K562 (cell line): Measurements from ENCODE around the gene TNPO2. TPM values are rescaled to one million over a fixed set of nuclear protein-coding genes. Genes with fewer than 3 reads are reported as not detected.

Source experiments
- CBX3 ChIP-seq, 2 experiments: IDR thresholded peaks; 1 replicate in 1 of 2; 2 replicates in 1 of 2; pipeline ENCODE4 v1.6.1; 2012; ENCODE audit warnings: inconsistent platforms in 2 of 2, low read length in 2 of 2, borderline replicate concordance in 1 of 2, control low read depth in 1 of 2
- CREM ChIP-seq: IDR thresholded peaks from 2 replicates; pipeline ENCODE4 v1.6.1; 2014; ENCODE audit warnings: antibody characterized with exemption, low read depth
- PHB ChIP-seq: fragments of 250-450 bp; sonication (Bioruptor Pico); IDR thresholded peaks from 2 replicates; pipeline ENCODE4 v1.5.0; 2021
- PHF8 ChIP-seq: fragments of 200-600 bp; sonication (generic); IDR thresholded peaks from 2 replicates; pipeline ENCODE4 v1.6.1; 2012; ENCODE audit warnings: mixed run types, mild to moderate bottlenecking, inconsistent platforms, low read length, moderate library complexity, borderline replicate concordance
- PPARD ChIP-seq: fragments of 250-450 bp; sonication (Bioruptor Pico); IDR thresholded peaks from 2 replicates; pipeline ENCODE4 v1.8.0; 2022; ENCODE audit warnings: inconsistent platforms, mild to moderate bottlenecking, moderate library complexity
- RFX7 ChIP-seq: fragments of 250-450 bp; sonication (Bioruptor Pico); IDR thresholded peaks from 2 replicates; pipeline ENCODE4 v1.5.1; 2021; ENCODE audit warnings: mild to moderate bottlenecking
- SIN3A ChIP-seq, 2 experiments: fragments of 150-350 bp in 1 of 2; IDR thresholded peaks; 2 replicates each; pipeline ENCODE4 v1.6.1; 2011 to 2016; ENCODE audit warnings: borderline replicate concordance in 2 of 2, low read depth in 2 of 2, low read length in 2 of 2, mild to moderate bottlenecking in 2 of 2, moderate library complexity in 2 of 2; ENCODE audit not compliant: control insufficient read depth in 1 of 2
- STAT5A ChIP-seq: IDR thresholded peaks from 2 replicates; pipeline ENCODE4 v1.6.1; 2012; ENCODE audit warnings: low read length, inconsistent platforms, borderline replicate concordance
- ZEB2 ChIP-seq: fragments of 450-650 bp; IDR thresholded peaks from 2 replicates; pipeline ENCODE4 v1.6.1; 2016
- ZNF23 ChIP-seq: fragments of 250-450 bp; sonication (Bioruptor Pico); IDR thresholded peaks from 2 replicates; pipeline ENCODE4 v1.4.0; 2020; ENCODE audit warnings: mild to moderate bottlenecking
- ZNF41 ChIP-seq: fragments of 250-450 bp; sonication (Bioruptor Pico); conservative IDR thresholded peaks from 2 replicates; pipeline ENCODE4 v1.4.0; 2020; ENCODE audit warnings: mild to moderate bottlenecking
- ZNF57 ChIP-seq: fragments of 450-650 bp; formaldehyde crosslinking; IDR thresholded peaks from 2 replicates; pipeline ENCODE4 v1.4.0; 2020; ENCODE audit warnings: mild to moderate bottlenecking, moderate library complexity
- ZNF77 ChIP-seq: fragments of 250-450 bp; sonication (Bioruptor Pico); IDR thresholded peaks from 2 replicates; pipeline ENCODE4 v1.5.0; 2020
- polyA plus RNA-seq, 8 experiments: library from polyadenylated mRNA; depleted of rRNA in 4 of 8; stranded (reverse) in 5 of 8; unstranded in 3 of 8; fragments of >200 nt; fragmentation: Nextera tagmentation in 2 of 8; fragmentation: Illumina TruSeq in 1 of 8; extraction: Ambion mirVana in 2 of 8; extraction: Trizol in 1 of 8; gene quantifications; 2 replicates each; pipeline versions ENCODE4 v1.2.1 to v1.2.3, GENCODE V29; 2011 to 2014; ENCODE audit warnings: inconsistent platforms in 1 of 8, missing spikeins in 1 of 8
- total RNA-seq, 7 experiments: library from RNA; depleted of rRNA in 6 of 7; stranded (reverse); fragments of >200 nt in 6 of 7; fragmentation: Illumina TruSeq in 2 of 7; extraction: Trizol in 2 of 7; gene quantifications; 2 replicates each; pipeline versions ENCODE4 v1.2.1 to v1.2.3, GENCODE V29; 2011 to 2021; ENCODE audit warnings: low replicate concordance in 1 of 7
- TF ChIP-seq, protein P1 (sequence below): sonication (generic); formaldehyde crosslinking; IDR thresholded peaks from 2 replicates; pipeline ENCODE4 v1.9.0; 2022; ENCODE audit warnings: mild to moderate bottlenecking, missing genetic modification reagents
- TF ChIP-seq, protein P2 (sequence below), 2 experiments: fragments of 450-650 bp in 1 of 2; IDR thresholded peaks; 2 replicates each; pipeline ENCODE4 v1.6.1; 2011 to 2017; ENCODE audit warnings: low read depth in 2 of 2, antibody characterized with exemption in 1 of 2, borderline replicate concordance in 1 of 2, low read length in 1 of 2, mild to moderate bottlenecking in 1 of 2, mixed read lengths in 1 of 2; ENCODE audit not compliant: control insufficient read depth in 1 of 2
- TF ChIP-seq, protein P3 (sequence below): fragments of 250-450 bp; sonication (Bioruptor Pico); IDR thresholded peaks from 2 replicates; pipeline ENCODE4 v1.8.0; 2021; ENCODE audit warnings: mild to moderate bottlenecking, moderate library complexity
- TF ChIP-seq, protein P4 (sequence below): fragments of 450-650 bp; IDR thresholded peaks from 2 replicates; pipeline ENCODE4 v1.7.1; 2018; ENCODE audit warnings: mild to moderate bottlenecking, low read depth; ENCODE audit not compliant: partially characterized antibody
- TF ChIP-seq, protein P5 (sequence below): fragments of 250-450 bp; sonication (Bioruptor Pico); IDR thresholded peaks from 2 replicates; pipeline ENCODE4 v1.8.0; 2022; ENCODE audit warnings: moderate library complexity, mild to moderate bottlenecking, inconsistent platforms

Gene TNPO2
- total and polyA plus RNA-seq, 9 of the 15 experiments (the other 6 are each of a cell fraction or from before 2014, with no cell fraction given) = 6.0 to 126 (median 53.8) TPM

DNA sequence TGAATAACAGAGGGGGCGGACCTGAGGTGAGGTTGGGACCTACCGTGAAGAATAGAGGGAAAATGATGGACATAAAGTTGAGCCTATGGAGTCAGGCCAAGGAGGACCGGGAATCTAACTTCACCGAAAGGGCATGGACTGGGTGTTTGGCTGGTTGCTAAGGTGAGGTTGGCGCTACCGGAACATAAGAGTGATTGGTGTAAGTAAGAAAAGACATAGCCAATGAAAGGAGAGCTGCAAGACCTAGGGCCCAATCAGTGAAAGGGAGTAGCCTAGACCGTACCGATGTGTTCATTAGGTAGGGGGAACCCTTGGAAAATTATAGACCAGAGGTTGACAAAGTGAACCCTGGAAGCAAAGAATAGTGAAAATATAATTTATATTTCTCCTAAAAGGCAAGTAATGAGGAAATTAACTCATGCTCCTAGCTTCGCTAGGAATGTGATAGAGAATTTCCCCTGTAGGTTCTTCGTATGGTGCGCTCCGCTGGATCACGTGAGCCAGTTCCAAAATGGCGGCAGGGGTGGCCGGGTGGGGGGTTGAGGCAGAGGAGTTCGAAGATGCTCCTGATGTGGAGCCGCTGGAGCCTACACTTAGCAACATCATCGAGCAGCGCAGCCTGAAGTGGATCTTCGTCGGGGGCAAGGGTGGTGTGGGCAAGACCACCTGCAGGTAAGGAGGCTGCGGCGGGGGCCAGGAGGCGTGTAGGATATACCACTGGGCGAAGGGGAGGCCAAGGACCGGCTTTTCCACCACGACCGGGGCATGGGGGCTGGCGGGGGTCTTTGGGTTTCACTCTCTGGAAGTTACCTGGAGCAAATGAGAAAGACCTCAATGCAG, 13.5 kb upstream of the TNPO2 start, which contains the start of gene GET3 (continued):
- TF ChIP-seq, protein P1, sequence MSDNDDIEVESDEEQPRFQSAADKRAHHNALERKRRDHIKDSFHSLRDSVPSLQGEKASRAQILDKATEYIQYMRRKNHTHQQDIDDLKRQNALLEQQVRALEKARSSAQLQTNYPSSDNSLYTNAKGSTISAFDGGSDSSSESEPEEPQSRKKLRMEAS = 0 out of 2 replicates have a peak, but pooled peaks have one; percentile 36
- TF ChIP-seq, protein P2, sequence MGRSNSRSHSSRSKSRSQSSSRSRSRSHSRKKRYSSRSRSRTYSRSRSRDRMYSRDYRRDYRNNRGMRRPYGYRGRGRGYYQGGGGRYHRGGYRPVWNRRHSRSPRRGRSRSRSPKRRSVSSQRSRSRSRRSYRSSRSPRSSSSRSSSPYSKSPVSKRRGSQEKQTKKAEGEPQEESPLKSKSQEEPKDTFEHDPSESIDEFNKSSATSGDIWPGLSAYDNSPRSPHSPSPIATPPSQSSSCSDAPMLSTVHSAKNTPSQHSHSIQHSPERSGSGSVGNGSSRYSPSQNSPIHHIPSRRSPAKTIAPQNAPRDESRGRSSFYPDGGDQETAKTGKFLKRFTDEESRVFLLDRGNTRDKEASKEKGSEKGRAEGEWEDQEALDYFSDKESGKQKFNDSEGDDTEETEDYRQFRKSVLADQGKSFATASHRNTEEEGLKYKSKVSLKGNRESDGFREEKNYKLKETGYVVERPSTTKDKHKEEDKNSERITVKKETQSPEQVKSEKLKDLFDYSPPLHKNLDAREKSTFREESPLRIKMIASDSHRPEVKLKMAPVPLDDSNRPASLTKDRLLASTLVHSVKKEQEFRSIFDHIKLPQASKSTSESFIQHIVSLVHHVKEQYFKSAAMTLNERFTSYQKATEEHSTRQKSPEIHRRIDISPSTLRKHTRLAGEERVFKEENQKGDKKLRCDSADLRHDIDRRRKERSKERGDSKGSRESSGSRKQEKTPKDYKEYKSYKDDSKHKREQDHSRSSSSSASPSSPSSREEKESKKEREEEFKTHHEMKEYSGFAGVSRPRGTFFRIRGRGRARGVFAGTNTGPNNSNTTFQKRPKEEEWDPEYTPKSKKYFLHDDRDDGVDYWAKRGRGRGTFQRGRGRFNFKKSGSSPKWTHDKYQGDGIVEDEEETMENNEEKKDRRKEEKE (IDR thresholded peaks at IDR 0.05; ENCODE audit: borderline replicate concordance in 1 of 2, control insufficient read depth in 1 of 2, low read depth in 2 of 2, low read length in 1 of 2) = peak in 1 of 2 experiments; percentile 92; a peak in 2 of 4 replicates
- TF ChIP-seq ZNF57 (CRISPR knock-in tag) = no peak
- no peak for TF ChIP-seq RFX7 (CRISPR knock-in tag)
- TF ChIP-seq PHF8 = peak; percentile 89
- no peak for TF ChIP-seq STAT5A
- TF ChIP-seq PPARD (CRISPR knock-in tag) = no peak
- TF ChIP-seq ZNF77 = no peak
- TF ChIP-seq, protein P3, sequence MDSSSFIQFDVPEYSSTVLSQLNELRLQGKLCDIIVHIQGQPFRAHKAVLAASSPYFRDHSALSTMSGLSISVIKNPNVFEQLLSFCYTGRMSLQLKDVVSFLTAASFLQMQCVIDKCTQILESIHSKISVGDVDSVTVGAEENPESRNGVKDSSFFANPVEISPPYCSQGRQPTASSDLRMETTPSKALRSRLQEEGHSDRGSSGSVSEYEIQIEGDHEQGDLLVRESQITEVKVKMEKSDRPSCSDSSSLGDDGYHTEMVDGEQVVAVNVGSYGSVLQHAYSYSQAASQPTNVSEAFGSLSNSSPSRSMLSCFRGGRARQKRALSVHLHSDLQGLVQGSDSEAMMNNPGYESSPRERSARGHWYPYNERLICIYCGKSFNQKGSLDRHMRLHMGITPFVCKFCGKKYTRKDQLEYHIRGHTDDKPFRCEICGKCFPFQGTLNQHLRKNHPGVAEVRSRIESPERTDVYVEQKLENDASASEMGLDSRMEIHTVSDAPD (CRISPR knock-in tag) = no peak
- TF ChIP-seq, protein P4, sequence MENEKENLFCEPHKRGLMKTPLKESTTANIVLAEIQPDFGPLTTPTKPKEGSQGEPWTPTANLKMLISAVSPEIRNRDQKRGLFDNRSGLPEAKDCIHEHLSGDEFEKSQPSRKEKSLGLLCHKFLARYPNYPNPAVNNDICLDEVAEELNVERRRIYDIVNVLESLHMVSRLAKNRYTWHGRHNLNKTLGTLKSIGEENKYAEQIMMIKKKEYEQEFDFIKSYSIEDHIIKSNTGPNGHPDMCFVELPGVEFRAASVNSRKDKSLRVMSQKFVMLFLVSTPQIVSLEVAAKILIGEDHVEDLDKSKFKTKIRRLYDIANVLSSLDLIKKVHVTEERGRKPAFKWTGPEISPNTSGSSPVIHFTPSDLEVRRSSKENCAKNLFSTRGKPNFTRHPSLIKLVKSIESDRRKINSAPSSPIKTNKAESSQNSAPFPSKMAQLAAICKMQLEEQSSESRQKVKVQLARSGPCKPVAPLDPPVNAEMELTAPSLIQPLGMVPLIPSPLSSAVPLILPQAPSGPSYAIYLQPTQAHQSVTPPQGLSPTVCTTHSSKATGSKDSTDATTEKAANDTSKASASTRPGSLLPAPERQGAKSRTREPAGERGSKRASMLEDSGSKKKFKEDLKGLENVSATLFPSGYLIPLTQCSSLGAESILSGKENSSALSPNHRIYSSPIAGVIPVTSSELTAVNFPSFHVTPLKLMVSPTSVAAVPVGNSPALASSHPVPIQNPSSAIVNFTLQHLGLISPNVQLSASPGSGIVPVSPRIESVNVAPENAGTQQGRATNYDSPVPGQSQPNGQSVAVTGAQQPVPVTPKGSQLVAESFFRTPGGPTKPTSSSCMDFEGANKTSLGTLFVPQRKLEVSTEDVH = no peak
- TF ChIP-seq ZEB2 = 0 out of 2 replicates have a peak, but pooled peaks have one; percentile 21
- TF ChIP-seq ZNF23 (CRISPR knock-in tag) = no peak
- TF ChIP-seq, protein P5, sequence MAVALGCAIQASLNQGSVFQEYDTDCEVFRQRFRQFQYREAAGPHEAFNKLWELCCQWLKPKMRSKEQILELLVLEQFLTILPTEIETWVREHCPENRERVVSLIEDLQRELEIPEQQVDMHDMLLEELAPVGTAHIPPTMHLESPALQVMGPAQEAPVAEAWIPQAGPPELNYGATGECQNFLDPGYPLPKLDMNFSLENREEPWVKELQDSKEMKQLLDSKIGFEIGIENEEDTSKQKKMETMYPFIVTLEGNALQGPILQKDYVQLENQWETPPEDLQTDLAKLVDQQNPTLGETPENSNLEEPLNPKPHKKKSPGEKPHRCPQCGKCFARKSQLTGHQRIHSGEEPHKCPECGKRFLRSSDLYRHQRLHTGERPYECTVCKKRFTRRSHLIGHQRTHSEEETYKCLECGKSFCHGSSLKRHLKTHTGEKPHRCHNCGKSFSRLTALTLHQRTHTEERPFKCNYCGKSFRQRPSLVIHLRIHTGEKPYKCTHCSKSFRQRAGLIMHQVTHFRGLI (CRISPR knock-in tag) = no peak
- TF ChIP-seq CREM = peak; percentile 69
- no peak for TF ChIP-seq CBX3 (IDR thresholded peaks at IDR 0.05; ENCODE audit: borderline replicate concordance in 1 of 2, low read length in 2 of 2)
- TF ChIP-seq ZNF41 (CRISPR knock-in tag) = no peak
- no peak for TF ChIP-seq PHB (CRISPR knock-in tag)
- peak; percentile 47 to 66; a peak in 2 of 4 replicates for TF ChIP-seq SIN3A (IDR thresholded peaks at IDR 0.05; ENCODE audit: borderline replicate concordance in 2 of 2, control insufficient read depth in 1 of 2, low read depth in 2 of 2, low read length in 2 of 2)
